H1 (cell line): ENCODE measurements around the gene AMH. TPM values are rescaled to one million over a fixed set of nuclear protein-coding genes. Genes with fewer than 3 reads are reported as not detected.

Source experiments
- BCL11A ChIP-seq, 2 experiments: IDR thresholded peaks; one replicate each; pipeline ENCODE4 v1.6.1; 2011; ENCODE audit warnings: low read depth in 2 of 2, low read length in 2 of 2, mild to moderate bottlenecking in 2 of 2
- CHD1 ChIP-seq: IDR thresholded peaks from 2 replicates; pipeline ENCODE4 v1.6.1; 2012; ENCODE audit warnings: low read depth, low read length, improper control_type of control experiment
- CHD7 ChIP-seq: fragments of 300-600 bp; sonication (generic); IDR thresholded peaks from 2 replicates; pipeline ENCODE4 v1.7.1; 2012; ENCODE audit warnings: low read length, moderate library complexity, mild to moderate bottlenecking, inconsistent platforms; ENCODE audit not compliant: insufficient replicate concordance
- CREB1 ChIP-seq: IDR thresholded peaks from 2 replicates; pipeline ENCODE4 v1.6.1; 2012; ENCODE audit warnings: inconsistent platforms
- GTF2F1 ChIP-seq: IDR thresholded peaks from 2 replicates; pipeline ENCODE4 v1.6.1; 2012; ENCODE audit warnings: low read depth, low read length, improper control_type of control experiment, borderline replicate concordance
- NANOG ChIP-seq: IDR thresholded peaks from 2 replicates; pipeline ENCODE4 v1.6.1; 2011; ENCODE audit warnings: low read length, low read depth, mild to moderate bottlenecking, inconsistent platforms; ENCODE audit not compliant: insufficient read depth, poor library complexity, severe bottlenecking
- RAD21 ChIP-seq, 2 experiments: IDR thresholded peaks in 1 of 2; conservative IDR thresholded peaks in 1 of 2; 2 replicates each; pipeline ENCODE4 v1.6.1; 2011; ENCODE audit warnings: low read depth in 2 of 2, low read length in 2 of 2, improper control_type of control experiment in 1 of 2, inconsistent platforms in 1 of 2, mild to moderate bottlenecking in 1 of 2, moderate library complexity in 1 of 2
- RXRA ChIP-seq: IDR thresholded peaks from 2 replicates; pipeline ENCODE4 v1.6.1; 2011; ENCODE audit warnings: low read depth, mild to moderate bottlenecking, low read length, moderate library complexity; ENCODE audit not compliant: insufficient read depth
- USF2 ChIP-seq: IDR thresholded peaks from 2 replicates; pipeline ENCODE4 v1.6.1; 2011; ENCODE audit warnings: low read length, improper control_type of control experiment
- polyA plus RNA-seq, 7 experiments: library from polyadenylated mRNA; depleted of rRNA in 3 of 7; stranded (reverse) in 5 of 7; unstranded in 2 of 7; fragments of >200 nt in 5 of 7; fragments of 200-250 nt in 2 of 7; gene quantifications; 1 replicate in 5 of 7; 2 replicates in 1 of 7; 4 replicates in 1 of 7; pipeline versions ENCODE4 v1.2.1 to v1.2.3, GENCODE V29; 2011 to 2013; ENCODE audit warnings: missing spikeins in 2 of 7, mixed read lengths in 2 of 7
- total RNA-seq: library from RNA; stranded (reverse); fragmentation: NEBNext Ultra II Directional; extraction: Animal tissue kit (Norgen Biotek cat#: 25700); gene quantifications from 2 replicates; pipeline ENCODE4 v1.2.1, GENCODE V29; 2021

The AMH gene
- total and polyA plus RNA-seq, 2 of the 8 experiments (the other 6 are each of a cell fraction or from before 2014, with no cell fraction given), result 10.5 to 15.4 TPM

- TF ChIP-seq CREB1 (no peak), GTF2F1 (no peak), CHD1 (no peak), RXRA (no peak), USF2 (no peak), NANOG (no peak), RAD21 (IDR thresholded peaks at IDR 0.05 in 1 of 2, conservative IDR thresholded peaks at IDR 0.05 in 1 of 2; ENCODE audit: low read depth in 2 of 2, low read length in 2 of 2) (no peak), BCL11A (IDR thresholded peaks at IDR 0.05; ENCODE audit: low read depth in 2 of 2, low read length in 2 of 2) (no peak), CHD7 (no peak)
Observed at GRCh38 chr19:2235381-2236063, 13.6 kb upstream of the AMH start (continued).
